ENCODE results near the gene GRID2IP. TPM values are rescaled to one million over a fixed set of nuclear protein-coding genes. Genes with fewer than 3 reads are reported as not detected.

The GRID2IP gene
- total and polyA plus RNA-seq, 2 of the 13 experiments (the other 11 are each of a cell fraction or from before 2014, with no cell fraction given) = 0.03 TPM; not detected in 1

DNA sequence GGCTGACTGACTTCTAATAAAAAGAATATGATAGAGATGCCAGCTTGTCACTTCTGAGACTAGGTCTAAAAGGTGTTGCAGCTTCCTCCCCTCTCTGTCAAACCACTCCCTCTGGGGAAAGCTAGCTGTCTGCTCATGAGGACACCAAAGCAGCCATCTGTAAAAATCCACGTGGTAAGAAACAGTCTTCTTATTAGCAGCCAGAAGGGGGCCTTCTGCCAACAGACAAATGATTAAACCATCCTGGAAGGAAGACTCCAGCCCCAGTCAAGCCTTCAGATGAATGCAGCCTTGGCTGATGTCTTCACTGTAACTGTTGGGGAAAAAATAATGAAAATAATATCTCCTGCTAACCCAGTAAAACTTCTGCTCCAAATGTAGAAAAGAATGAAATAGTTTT is 61.6 kb downstream of the GRID2IP start:
- Histone ChIP-seq H3K9ac (ENCODE audit: insufficient read depth, low read depth, low read length) (no peak overlapping the region), H4K20me1 (ENCODE audit: insufficient read depth, low read length) (no peaks in the 10 kb centered on the region), H3K27ac (ENCODE audit: extremely low read length, insufficient read depth, low read length) (no peak overlapping the region), H3K27me3 (ENCODE audit: control insufficient read depth in 1 of 2, insufficient read depth in 2 of 2, low read length in 2 of 2) (peaks cover 2 to 19% of the 10 kb centered on the region in 2 experiments; a peak in 4 of 5 replicates), H3K4me1 (ENCODE audit: insufficient read depth, low read length) (peaks cover 3% of the 10 kb centered on the region), H3K4me3 (replicated peaks in 1 of 3; ENCODE audit: insufficient read depth in 1 of 3, low read depth in 2 of 3, low read length in 3 of 3) (no peak overlapping the region), H3K79me2 (ENCODE audit: insufficient read depth, low read length) (no peaks in the 10 kb centered on the region), H2AFZ (ENCODE audit: low read length) (no peak overlapping the region), H3K4me2 (ENCODE audit: low read depth, low read length) (no peak overlapping the region), H3K9me3 (ENCODE audit: low read length) (no peaks in the 10 kb centered on the region), H3K36me3 (replicated peaks in 1 of 2; ENCODE audit: control insufficient read depth in 1 of 2, insufficient read depth in 2 of 2, low read length in 2 of 2) (no peaks in the 10 kb centered on the region)
- FAIRE-seq (no peak), DNase-seq (ENCODE audit: low spot score) (peak; percentile 35), ATAC-seq (peak; percentile 34; the same call in 2 of the 3 replicates)
- ChIA-PET POLR2A (no interaction called here), CTCF (ENCODE audit: low intra/inter-chr PET ratio, low total read pairs) (no interaction called here)
- in situ Hi-C loops (cut with HindIII; ENCODE audit: extremely low pct_ligation_motif_present, low pct_unique_long_range_greater_than_20kb) (no loop called here), intact Hi-C loops (cut with micrococcal nuclease; ENCODE audit: unreplicated experiment) (no loop called here)
- TF ChIP-seq, protein P1, sequence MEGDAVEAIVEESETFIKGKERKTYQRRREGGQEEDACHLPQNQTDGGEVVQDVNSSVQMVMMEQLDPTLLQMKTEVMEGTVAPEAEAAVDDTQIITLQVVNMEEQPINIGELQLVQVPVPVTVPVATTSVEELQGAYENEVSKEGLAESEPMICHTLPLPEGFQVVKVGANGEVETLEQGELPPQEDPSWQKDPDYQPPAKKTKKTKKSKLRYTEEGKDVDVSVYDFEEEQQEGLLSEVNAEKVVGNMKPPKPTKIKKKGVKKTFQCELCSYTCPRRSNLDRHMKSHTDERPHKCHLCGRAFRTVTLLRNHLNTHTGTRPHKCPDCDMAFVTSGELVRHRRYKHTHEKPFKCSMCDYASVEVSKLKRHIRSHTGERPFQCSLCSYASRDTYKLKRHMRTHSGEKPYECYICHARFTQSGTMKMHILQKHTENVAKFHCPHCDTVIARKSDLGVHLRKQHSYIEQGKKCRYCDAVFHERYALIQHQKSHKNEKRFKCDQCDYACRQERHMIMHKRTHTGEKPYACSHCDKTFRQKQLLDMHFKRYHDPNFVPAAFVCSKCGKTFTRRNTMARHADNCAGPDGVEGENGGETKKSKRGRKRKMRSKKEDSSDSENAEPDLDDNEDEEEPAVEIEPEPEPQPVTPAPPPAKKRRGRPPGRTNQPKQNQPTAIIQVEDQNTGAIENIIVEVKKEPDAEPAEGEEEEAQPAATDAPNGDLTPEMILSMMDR (CRISPR knock-in tag; IDR thresholded peaks at IDR 0.05) = peak; percentile 17
- TF ChIP-seq, protein P2, sequence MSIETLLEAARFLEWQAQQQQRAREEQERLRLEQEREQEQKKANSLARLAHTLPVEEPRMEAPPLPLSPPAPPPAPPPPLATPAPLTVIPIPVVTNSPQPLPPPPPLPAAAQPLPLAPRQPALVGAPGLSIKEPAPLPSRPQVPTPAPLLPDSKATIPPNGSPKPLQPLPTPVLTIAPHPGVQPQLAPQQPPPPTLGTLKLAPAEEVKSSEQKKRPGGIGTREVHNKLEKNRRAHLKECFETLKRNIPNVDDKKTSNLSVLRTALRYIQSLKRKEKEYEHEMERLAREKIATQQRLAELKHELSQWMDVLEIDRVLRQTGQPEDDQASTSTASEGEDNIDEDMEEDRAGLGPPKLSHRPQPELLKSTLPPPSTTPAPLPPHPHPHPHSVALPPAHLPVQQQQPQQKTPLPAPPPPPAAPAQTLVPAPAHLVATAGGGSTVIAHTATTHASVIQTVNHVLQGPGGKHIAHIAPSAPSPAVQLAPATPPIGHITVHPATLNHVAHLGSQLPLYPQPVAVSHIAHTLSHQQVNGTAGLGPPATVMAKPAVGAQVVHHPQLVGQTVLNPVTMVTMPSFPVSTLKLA (IDR thresholded peaks at IDR 0.05) = peak; percentile 23; the same call in 1 of the 2 replicates
- TF ChIP-seq KMT2A (CRISPR knock-in tag; IDR thresholded peaks at IDR 0.05) (no peak), ZFP82 (CRISPR knock-in tag; IDR thresholded peaks at IDR 0.05; ENCODE audit: borderline replicate concordance) (no peak), ZNF260 (CRISPR knock-in tag; IDR thresholded peaks at IDR 0.05; ENCODE audit: borderline replicate concordance, low read depth) (no peak), MIER2 (CRISPR knock-in tag; IDR thresholded peaks at IDR 0.05) (no peak)
- TF ChIP-seq, protein P3, sequence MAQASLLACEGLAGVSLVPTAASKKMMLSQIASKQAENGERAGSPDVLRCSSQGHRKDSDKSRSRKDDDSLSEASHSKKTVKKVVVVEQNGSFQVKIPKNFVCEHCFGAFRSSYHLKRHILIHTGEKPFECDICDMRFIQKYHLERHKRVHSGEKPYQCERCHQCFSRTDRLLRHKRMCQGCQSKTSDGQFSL (CRISPR knock-in tag; IDR thresholded peaks at IDR 0.05) = no peak
- TF ChIP-seq, protein P4, sequence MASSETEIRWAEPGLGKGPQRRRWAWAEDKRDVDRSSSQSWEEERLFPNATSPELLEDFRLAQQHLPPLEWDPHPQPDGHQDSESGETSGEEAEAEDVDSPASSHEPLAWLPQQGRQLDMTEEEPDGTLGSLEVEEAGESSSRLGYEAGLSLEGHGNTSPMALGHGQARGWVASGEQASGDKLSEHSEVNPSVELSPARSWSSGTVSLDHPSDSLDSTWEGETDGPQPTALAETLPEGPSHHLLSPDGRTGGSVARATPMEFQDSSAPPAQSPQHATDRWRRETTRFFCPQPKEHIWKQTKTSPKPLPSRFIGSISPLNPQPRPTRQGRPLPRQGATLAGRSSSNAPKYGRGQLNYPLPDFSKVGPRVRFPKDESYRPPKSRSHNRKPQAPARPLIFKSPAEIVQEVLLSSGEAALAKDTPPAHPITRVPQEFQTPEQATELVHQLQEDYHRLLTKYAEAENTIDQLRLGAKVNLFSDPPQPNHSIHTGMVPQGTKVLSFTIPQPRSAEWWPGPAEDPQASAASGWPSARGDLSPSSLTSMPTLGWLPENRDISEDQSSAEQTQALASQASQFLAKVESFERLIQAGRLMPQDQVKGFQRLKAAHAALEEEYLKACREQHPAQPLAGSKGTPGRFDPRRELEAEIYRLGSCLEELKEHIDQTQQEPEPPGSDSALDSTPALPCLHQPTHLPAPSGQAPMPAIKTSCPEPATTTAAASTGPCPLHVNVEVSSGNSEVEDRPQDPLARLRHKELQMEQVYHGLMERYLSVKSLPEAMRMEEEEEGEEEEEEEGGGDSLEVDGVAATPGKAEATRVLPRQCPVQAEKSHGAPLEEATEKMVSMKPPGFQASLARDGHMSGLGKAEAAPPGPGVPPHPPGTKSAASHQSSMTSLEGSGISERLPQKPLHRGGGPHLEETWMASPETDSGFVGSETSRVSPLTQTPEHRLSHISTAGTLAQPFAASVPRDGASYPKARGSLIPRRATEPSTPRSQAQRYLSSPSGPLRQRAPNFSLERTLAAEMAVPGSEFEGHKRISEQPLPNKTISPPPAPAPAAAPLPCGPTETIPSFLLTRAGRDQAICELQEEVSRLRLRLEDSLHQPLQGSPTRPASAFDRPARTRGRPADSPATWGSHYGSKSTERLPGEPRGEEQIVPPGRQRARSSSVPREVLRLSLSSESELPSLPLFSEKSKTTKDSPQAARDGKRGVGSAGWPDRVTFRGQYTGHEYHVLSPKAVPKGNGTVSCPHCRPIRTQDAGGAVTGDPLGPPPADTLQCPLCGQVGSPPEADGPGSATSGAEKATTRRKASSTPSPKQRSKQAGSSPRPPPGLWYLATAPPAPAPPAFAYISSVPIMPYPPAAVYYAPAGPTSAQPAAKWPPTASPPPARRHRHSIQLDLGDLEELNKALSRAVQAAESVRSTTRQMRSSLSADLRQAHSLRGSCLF (CRISPR knock-in tag; IDR thresholded peaks at IDR 0.05; ENCODE audit: borderline replicate concordance) = no peak
- 0% methylated on average over 1 of the region's 1 CpG for WGBS (ENCODE audit: low lambda C conversion rate)
- BruUV-seq (replicated peaks) = no TSS peak
